GM21381 (cell line): ENCODE data around the gene PLEKHB2.
"Not testable (repeated sequence)": the region's sequence is repeated elsewhere in the genome, so short reads cannot be mapped to it uniquely, and the experiment has no call there.

ENCODE experiments used
- ATAC-seq: cut with Tn5 transposase; IDR thresholded peaks from one replicate; pipeline ENCODE4 v1.9.1; 2021; ENCODE audit warnings: mild to moderate bottlenecking, moderate library complexity; ENCODE audit not compliant: unreplicated experiment

The PLEKHB2 gene

DNA sequence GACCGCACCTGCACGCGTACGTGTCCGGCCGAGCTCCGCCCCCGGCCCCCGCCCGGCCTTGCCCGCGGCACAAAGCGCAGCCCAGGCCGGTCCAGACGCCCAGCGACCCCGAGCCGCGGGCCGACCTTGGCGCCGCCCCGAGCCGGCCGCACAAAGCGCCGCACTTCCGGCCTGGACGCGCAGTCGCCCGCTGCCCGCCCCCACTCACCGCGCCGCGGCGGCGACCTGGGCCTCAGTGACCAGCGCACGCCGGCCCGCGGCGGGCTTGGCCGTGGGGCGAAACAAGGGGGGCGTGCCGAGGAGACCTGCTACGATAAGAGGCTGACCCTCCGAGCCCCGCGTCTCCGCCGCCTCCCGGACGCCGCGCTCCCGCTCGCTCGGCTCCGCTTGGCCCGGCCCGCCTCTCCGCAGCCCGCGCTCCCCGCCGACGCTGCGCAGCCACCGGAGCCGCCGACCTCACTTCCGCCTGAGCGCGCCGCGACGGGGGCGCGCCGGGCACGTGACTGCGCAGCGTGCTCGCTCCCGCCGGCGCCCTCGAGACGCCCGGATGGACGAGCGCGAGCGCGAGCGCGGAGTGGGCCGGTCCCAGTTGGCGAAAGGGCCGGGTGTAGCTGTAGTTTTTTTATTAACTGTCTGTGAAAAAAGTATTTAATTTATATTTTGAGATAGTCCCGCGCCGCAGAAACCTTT lies 12.0 kb upstream of the PLEKHB2 start, which contains the start of gene FAM168B:
Gene FAM168B (minus strand): TSS at position 455 of the 690 bp plus-strand sequence. CDS start 10,814 bp downstream, outside the sequence.
- peak; percentile 84 for ATAC-seq

DNA sequence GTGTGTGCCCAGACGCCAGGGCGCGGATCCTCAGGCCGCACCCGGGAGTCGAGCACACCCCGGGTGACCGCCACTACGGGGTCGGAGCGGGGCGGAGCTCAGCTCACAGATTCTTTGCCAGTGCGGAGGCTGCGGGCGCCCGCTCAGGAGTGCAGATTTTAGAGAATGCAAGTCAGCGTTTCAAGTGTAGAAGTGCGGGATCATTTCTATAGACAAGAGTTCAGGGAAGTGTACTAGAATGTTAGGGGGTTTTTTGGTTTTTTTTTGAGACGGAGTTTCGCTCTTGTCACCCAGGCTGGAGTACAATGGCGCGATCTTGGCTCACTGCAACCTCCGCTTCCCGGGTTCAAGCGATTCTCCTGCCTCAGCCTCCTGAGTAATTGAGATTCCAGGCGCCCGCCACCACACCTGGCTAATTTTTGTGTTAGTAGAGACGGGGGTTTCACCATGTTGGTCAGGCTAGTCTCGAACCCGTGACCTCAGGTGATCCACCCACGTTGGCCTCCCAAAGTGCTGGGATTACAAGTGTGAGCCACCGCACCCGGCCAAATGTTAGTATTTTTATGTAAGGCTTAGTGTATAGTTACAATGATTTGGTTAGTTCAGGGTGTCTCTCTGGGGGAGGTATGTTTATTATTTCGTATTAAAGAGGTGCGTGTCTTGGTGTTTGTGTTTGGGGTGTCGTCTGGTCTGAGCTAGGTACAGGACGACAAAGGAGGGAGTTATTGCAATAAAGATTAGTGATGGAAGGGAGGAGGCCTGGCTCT lies 11.3 kb upstream of the PLEKHB2 start:
- peak; percentile 66 for ATAC-seq

DNA sequence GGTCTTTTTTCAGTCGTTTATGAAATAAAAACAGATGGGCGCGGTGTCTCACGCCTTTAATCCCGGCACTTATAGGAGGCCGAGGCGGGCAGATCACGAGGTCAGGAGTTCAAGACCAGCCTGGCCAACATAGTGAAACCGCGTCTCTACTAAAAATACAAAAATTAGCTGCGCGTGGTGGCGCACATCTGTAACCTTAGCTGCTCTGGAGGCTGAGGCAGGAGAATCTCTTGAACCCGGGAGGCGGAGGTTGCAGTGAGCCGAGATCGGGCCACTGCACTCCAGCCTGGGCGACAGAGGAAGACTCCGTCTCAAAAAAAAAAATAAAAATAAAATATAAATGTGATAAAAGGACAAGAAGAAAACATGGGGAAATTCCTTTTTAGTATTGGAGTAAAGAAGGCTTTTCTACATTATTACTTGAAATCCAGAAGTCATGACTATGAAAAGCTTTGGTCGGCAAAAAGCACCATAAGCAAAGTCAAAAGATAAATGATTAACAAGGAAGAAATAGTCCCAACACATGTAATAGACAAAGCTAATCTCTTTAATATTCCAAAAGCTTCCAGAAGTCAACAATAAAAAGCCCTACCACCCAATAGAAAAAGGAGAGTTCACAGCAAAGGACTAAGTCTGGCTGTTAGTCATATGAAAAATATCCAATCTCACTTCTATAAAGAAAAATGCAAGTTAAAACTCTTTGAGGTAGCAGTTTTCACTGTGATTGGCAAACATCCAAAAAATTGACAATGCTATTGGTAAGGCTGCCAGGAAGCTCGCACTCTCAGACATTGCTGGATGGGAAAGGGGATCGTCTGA lies 10.5 kb upstream of the PLEKHB2 start:
- no peak for ATAC-seq

DNA sequence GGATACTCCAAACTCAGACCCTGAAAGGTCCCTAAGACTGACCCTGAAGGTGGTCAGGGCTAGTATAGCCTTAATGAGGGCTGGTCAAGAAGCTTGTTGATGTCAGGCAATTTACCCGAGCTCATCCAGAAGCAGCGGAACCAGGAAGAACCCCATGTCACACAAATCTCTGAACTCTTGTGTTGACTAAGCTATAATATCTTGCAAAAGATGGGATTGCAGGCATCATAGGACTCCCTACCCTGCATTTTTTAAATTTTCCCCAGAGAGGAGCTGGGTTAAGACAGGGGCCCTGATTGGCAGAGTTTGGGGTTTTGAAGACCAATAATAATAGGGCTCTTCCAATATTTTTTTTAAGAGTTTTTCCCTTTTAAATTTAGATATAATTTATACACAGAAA lies 2.0 kb upstream of the PLEKHB2 start:
- no peak for ATAC-seq

DNA sequence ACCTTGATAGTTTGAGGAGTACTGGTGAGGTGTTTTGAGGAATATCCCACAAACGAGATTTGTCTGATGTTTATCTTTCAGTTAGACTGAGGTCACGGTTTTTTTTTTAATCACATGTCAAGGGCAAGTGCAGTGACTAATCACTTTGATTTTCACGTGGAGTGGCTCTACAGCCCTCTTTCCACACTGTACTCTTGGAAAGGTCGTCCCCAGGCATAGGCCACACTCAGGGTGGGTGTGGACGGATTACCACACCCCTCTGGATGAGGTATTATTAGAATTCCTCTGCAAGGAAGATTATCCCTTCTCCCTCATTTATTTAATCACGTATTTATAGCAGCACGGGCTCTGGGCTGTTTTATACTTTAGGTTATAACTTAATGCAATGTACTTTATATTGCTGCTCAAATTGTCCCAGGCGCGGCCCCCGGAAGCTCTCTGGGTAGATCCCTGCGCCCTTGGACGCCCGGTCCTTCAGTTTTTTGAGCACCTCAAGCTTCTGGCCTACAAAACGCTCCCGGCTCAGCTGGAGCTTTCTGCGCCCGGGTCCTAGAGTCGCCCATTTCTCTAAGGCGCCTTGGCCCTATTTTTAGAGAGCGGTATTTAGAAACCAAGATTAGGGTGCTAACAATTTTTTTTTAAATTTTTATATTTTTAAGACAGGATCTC lies 515 bp upstream of the PLEKHB2 start:
- peak; percentile 61 for ATAC-seq

DNA sequence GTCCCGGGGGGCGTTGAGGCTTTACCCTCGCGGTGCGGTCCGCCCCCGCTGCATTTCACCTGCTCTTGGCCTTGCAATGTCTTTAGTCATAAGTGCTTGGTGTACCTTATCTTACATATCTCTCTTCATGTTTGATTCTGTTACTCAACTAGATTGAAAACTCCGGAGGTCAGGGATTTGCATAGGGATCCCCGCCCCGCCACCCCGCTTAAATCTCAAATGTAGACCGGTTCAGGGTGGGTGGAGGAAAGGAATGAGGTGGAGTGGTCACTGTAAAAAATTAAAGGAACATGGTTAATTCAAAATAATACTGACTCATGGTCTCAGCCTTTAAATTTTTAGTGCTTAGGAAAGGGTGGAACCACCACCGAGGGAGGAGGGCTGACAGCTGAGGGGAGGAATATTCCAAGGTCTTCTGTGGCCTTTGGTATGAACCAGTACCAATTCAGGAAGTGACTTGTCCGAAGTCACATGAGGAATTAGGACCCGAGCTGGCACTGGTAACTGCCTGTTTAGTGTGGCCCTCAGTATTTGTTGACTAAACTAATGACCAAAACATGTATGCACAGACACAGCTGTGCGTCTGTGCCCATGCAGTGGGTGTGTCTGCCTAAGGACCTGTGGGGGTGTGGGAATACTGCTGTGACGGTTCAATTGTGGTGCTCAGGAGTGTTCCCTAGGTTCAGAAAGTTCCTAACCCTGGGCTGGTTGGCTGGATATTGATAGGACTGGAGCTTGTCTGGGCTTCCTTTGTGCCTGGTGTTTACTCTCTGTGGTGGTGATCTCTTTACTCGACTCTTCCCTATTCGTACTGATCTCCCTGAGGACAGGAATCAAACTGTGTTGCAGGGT lies 1.0 kb downstream of the PLEKHB2 start:
- peak; percentile 40 for ATAC-seq

DNA sequence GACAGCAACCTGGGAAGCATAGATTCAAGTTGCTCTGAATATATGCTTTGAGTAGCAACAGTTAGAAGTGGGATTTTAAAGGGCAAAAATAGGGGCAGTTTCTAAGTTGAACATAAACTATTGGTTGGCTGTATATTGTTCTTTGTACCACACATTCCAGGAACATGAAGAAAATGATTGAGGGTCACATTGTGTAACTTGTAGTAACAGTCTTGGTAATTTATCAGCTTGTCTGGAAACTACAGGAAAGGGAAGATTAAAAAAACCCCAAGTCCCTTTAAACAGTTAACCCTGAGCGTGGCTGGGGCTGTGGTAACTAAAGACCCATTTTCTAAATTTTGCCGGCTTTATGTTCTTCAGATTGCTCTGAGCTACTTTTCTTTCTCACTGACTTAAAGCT lies 7.4 kb downstream of the PLEKHB2 start:
- ATAC-seq: no peak

DNA sequence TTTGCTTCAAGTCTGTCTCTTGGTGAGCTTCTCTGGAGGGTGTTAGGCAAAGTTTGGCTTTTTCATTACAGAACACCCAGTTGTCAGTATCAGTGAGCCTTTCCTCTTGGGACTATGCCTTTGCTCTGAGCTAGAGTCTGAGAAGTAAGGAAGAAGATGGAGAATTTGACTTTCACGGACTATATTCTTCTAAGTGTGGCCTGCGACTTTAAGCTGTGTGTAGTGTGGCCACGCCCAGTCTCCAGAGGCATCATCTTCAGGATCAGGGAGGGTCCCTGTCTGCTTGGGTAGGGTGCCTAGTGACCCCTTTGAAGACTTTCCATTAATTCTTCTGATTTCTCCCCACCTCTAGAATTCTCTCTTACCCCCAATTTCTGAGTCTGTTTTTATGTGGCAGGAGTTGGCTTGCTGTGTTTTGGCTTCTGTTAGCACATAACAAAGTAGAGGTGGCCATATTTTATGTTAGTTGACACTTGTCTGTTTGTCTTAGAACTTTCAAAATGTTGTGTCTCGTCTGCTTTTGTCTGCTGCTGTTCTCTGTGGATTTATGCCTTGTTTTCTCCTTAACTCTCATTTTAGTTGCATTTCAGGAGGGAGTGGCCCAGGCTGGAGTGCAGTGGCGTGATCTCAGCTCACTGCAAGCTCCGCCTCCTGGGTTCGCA lies 8.6 kb downstream of the PLEKHB2 start:
- no peak for ATAC-seq

DNA sequence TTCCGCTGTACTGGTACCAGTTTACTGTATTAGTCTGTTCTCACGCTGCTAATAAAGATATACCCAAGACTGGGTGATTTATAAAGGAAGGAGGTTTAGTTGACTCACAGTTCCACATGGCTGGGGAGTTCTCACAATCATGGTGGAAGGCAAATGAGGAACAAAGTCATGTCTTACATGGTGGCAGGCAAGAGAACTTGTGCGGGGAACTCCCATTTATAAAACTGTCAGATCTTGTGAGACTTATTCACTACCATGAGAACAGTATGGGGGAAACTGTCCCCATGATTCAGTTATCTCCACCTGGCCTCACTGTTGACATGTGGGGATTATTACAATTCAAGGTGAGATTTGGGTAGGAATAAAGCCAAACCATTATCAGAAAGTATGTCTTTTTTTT lies 9.8 kb downstream of the PLEKHB2 start:
- not testable (repeated sequence) for ATAC-seq

DNA sequence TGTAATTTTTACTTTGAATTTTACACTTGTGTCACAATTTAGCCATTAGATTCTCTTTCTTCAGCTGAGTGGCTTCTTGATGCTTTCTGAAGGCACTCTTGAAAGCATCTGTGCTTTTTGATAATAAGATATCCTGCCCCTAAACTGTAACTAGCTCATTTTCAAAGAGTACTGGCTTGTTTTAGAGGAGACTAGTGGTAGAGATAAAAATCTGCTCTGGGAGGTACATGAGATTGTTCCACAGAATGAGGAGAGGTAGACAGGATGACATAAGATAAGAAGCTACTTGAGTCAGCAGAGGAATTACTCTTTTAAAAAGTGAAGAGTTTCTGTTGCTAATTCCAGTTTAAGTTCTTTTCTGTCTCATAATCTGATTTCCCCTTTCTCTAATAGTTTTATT lies 10.6 kb downstream of the PLEKHB2 start:
- no peak for ATAC-seq

DNA sequence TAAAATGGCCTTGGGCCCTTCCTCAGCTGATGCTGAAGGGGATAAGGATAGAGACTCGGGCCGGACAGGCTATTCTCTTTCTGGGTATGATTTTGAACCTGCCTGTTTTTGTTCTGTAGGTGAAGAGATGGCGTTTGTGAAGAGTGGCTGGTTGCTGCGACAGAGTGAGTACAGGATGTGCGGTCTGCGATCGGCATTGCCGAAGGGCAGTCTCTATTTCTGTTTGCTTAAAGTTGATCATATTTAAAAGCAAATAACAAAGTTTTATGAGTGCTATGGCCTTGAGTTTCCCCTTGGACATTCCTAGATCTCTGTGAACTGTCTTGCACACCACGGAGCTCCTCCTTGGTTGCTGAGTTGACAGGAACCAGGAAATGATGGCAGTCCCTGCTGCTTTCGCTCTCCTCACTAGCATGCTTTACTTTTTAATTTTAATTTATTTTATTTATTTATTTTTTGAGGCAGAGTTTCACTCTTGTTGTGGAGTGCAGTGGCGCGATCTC lies 15.7 kb downstream of the PLEKHB2 start:
- ATAC-seq: no peak

DNA sequence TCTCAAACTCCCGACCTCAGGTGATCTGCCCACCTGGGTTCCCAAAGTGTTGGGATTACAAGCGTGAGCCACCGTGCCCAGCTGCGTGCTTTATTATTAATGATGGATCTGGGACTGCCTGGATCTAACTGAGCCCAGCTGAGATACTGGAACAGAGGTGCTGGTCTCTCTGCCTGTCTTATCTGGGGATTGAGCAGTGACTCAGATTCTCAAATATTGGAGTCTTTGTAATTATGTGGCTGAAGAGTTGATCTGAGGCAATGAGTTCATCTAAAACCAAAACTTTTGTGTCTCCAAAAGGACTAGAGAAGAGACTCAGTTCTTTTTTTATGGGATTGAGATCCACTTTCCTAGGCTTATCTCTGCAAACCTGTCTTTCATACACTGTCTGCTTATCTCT lies 16.3 kb downstream of the PLEKHB2 start:
- no peak for ATAC-seq

DNA sequence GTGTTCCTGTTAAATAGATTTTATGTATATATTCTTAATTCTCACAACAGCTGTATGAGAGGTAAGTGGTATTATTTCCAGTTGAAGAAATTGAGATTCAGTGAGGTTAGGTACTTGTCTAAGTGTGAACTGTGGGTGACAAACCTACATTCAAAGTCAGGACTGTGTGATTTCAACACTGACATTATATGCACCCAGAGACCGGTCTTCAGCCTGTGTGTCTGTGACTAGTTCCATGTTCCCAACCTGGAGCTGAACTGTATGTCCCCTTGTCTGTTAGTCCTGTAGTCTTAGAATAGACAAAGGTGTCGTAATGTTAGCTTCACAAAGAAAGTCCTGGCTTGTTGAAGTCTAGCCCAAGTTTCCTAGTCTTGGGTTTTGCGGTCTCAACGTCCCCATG lies 17.4 kb downstream of the PLEKHB2 start:
- no peak for ATAC-seq

DNA sequence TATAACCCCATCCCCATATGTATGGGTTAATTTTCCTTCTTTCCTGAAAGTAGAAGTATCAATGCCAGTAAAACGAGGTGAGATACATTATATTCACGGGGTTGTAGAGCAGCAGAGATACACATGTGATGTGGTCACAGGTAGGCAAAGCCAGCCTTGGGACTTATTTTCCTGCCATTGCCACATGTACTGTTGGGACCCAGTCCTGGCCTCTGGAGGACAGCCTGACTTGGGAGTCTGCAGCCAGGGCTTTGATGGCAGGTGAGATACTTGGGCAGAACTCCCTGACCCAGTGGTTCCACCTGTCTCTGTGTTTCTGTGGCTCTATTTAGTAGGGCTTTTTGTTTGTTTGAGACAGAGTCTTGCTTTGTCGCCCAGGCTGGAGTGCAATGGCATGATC lies 18.1 kb downstream of the PLEKHB2 start:
- ATAC-seq: no peak

DNA sequence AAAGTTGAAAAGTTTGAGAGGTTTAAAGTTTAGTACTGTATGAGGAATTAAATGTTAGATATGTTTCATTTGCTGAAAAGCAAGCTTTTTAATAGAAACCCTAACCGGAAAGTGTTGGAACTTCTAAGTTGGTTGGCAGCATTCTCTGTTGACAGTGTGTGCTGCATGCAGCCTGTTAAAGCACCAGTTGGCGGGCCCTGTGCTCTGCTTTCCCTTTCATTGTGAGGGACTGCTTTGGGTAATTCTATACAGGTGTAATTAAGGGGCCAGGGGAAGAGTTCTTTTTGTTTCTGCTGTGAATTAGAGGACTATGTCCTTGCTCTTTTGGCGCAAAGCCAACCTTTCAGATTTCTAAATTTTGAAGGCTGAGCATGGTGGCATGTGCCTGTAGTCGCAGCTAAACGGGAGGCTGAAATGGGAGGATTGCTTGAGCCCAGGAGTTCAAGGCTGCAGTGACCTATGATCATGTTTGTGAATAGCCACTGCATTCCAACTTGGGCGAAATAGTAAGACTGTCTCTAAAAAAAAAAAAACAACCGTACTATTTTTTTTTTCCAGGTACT lies 20.1 kb downstream of the PLEKHB2 start:
- ATAC-seq: no peak

DNA sequence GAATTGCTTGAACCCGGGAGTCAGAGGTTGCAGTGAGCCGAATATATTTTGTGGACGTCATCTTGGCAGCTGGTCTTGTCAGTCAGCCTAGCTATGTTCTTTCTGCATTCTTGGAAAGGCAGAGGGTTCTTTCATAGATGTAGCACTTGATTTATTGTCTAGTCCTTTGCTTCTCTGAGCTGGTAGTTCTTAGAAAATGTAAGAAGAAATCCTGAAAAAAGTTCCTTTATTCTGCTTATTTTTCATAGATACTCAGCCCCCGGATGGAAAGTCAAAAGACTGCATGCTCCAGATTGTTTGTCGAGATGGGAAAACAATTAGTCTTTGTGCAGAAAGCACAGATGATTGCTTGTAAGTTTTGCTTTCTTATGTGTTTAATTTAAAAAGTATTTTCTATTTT lies 21.3 kb downstream of the PLEKHB2 start:
- no peak for ATAC-seq

DNA sequence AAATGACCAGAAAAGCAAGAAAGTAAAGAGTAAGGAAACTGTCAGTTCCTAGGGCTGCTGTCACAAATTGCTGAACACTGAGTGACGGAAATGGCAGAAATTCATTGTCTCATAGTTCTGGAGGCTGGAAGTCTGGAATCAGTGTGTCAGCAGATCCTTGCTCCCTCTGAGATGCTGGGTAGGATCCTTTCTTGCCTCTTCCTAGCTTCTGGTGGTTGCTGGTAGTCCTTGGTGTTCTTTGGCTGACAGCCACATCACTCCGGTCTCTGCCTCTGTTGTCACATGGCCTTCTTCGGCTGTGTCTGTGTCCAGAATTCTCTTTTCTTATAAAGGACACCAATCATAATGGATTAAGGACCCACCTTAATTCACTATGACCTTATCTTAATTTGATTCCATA lies 21.9 kb downstream of the PLEKHB2 start:
- no peak for ATAC-seq

DNA sequence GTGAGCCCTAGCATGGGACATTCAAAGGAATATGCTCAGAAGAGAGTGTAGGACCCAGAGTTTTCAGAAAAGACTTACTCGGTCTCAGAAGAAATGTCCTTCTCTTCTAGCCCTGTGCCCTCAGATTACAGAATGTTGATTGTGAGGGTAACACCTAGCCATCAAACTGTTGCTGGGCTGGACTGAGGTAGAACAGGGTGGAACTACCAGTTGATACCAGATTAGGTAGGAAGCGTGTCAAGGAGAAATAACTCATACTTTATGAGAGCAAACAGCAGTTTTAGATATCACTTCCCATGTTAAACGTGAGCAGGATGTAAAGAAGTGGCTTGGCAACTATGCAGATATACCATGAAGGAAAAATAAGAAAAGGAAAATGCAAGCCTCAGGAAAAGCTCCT lies 22.8 kb downstream of the PLEKHB2 start:
- ATAC-seq: no peak

DNA sequence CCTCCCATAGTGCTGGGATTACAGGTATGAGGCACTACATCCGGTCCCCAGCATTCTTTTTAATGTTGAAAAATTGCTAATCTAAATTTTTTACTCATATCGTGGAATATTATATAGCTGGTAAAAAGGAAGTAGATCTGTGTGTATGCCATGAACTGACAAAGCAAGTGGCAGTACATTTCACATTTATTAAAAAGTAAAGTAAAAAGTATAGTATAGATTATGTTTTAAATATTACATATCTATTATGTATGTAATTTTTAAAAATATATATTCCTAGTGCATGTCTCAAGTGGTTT lies 25.1 kb downstream of the PLEKHB2 start:
- no peak for ATAC-seq
